GM21390 (cell line): Measurements from ENCODE around the gene MYL3.

Source experiments
- ATAC-seq: cut with Tn5 transposase; IDR thresholded peaks from one replicate; pipeline ENCODE4 v1.9.1; 2021; ENCODE audit not compliant: unreplicated experiment

MYL3 gene

DNA sequence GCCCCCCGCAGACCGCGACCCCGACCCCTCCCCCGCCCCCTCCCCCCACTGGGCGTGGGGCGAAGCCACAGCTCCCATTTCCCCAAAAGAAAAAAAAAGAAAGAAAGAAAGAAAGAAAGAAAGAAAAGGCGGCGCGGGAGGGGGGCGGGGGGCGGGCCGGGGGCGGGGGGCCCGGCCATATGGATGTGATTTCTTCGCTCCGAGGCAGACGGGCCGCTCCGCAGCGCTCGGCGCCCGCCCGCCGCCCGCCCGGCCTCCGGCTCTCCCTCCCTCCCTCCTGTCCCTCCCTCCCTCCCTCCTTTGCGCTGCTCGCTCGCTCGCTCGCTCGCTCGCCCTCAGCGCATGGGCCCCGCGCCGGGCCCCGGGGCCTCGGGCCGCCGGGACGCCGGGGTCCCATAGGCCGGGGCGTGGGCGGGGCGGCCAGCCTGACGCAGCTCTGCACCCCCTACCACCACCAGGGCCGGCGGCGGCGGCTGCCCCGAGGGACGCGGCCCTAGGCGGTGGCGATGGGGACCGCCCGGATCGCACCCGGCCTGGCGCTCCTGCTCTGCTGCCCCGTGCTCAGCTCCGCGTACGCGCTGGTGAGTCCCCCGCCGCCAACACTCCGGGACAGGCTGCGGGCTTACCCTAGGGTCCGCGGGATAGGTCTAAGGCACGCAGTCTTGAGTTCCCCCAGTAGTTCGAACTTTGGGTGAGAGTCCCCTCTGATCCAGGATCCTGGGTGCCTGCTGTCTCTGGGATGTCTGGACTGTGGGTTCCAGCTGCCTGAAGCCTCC is 20.0 kb upstream of the MYL3 start:
- ATAC-seq = no peak

DNA sequence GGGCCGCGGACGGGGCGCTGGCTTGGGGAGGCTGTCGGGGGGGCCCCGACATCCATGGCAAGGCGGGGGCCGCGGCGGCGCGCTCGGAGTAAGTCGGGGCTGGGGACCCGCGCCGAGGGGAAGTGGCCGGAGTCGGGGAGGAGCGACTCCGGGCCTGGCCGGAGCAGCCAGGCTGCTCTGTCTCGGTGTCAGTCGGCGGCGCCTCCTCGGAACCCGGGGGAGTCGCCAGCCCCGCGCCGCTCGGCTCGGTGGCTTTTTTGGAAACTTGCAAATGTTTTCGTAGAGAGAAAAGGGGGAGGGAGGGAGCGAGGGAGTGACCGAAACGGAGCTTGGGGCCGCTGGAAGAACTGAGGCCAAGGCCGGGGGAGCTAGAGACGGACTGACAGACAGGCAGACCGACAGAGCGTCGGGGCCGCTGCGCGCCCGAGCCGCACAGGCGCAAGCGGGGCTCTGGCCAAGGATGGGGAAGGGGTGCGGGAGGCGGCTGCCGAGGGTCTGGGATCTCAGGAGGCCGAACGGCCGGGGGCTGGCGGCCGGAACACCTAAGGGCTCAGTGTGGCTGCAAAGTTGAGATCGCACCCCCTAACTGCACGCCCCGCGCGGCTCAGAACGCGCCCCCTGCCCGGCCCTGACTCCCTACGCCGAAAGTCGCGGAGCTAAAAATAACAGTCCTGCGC is 19.3 kb upstream of the MYL3 start:
- ATAC-seq = no peak

DNA sequence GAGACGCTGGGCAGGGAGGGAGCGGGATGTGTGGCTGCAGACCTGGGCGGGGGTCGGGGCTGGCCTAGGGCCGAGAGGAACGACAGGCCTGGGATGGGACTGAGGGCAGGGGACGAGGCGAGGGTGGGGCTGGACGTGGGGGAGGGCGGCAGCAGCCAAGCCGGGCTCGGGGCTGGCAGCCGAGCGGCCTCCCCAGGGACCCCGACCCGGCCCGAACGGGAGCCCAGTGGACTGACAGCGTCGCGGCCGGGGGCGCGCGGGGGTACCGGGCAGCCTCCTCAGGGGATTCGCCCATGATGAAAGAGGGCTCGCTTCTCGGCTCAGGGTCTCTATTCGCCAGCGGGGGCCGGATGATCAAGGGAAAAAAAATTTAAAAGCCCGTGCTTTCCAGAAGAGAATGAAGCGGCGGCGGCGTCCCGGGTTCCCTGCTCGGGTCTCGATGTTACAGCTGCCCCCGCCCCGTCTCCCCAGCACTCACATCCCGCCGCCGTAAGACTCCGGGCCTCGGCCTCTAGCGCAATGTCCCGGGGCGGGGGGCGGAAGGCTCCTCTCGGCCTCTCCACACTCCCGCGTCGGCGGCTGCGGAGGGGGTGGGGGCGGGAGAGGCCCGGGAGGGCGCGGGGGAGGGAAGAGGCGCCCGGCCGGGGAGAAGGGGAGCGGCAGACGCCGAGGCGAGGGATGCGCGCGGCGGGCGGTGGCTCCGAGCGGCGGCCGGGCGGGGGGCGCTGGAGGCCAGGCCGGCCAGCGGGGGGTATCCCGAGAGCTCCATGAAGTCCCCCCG is 18.5 kb upstream of the MYL3 start:
- no peak for ATAC-seq

DNA sequence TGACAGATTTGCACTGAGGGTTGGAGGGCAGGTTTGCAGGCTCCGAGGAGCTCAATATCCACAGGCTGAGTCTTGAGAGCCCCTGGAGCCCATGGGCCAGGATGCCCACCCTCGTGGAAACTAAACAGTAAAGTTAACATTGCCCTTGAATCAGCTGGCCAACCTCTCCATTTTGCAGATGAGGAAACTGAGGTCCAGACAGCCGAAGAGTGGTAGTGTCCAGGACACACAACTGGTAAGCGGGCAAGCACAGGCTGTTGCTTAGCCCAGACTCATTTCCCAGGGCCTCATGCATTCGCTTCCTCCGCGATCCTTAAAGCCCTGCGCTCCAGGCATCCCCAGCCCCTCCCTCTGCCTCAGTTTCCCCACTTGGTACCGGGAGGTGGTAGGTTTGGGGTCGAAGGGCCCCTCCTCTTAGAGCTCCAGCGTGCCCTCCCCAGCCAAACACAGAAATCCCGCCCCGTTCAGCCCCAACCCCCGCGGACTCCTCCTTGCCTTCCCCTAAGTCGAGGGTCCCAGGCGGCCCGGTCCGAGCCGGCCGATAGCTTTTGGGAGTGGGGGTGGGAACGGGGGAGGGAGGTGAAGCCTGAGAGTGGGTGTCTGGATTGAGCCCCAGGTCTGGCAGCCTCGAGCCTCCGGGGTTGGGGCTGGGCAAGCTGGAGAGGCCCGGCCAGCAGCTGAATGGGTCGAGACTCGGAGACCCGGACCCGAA is 17.8 kb upstream of the MYL3 start:
- no peak for ATAC-seq

DNA sequence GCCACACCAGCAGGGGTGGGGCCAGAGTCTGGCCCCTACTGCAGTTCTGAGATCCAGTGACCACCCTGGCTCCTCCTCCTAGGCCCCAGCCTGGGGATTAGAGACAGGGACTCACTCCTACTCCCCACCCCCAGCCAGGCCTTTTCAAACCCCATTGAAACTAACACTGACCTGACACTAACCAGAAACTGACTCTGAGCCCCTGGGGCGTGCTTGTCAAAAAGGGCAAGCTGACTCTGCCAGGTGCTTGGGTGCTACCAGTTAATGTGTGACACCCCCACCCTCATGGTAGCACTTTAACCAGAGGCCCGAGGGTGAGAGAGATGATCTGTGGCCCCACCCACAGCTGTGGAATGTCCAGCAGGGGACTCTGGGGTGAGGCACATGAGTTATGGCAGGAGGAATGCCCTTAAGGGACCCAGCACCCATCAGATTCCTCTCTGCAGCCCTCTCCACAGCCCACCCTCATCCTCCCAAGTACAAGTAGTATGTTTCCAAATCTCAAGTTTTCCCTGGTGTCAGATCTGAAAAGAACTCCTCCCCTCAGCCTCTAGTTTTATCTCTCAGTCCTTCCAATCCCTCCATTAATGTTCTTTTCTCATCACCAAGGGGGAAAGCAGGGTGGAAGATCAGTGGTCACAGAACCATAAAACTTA is 15.7 kb upstream of the MYL3 start:
- no peak for ATAC-seq

DNA sequence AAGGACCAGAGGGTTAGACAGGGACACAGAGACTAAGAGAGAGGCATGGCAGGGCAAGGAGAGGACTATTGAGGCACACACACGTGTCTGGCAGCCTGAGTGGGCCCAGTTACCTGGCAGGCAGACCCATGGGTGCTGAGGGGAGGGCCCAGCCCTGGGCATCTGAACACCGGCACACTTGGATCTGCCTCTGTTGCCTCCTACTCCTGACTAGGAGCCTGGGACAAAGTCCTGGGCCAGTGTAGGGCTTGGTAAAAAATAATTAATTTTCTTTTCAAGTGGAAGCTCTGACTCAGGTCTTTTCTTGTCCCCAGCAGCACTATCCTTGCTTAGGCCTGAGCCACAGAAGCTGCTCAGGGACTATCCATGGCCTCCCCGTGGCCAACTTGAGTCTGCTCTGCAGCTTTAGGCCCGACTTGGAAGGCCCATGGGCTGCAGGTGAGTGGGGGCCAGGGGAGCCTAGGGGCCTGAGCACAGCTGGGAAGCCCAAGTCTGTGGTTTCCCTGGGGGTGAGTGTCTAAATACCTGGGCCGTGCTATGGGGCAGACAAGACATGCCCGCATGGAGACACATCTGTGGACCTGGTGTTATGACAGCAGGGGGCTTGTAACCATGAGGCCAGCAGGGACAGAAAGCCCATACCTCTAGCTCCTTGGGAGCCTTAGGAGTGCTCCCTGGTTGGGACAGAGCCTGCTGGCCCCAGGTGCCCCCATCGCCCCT is 14.3 kb upstream of the MYL3 start, which contains the start of gene PTH1R:
Gene PTH1R, plus strand, starts transcription at position 316 of the 720 bp plus-strand sequence. CDS start 5,839 bp downstream, outside the sequence.
- ATAC-seq = no peak

DNA sequence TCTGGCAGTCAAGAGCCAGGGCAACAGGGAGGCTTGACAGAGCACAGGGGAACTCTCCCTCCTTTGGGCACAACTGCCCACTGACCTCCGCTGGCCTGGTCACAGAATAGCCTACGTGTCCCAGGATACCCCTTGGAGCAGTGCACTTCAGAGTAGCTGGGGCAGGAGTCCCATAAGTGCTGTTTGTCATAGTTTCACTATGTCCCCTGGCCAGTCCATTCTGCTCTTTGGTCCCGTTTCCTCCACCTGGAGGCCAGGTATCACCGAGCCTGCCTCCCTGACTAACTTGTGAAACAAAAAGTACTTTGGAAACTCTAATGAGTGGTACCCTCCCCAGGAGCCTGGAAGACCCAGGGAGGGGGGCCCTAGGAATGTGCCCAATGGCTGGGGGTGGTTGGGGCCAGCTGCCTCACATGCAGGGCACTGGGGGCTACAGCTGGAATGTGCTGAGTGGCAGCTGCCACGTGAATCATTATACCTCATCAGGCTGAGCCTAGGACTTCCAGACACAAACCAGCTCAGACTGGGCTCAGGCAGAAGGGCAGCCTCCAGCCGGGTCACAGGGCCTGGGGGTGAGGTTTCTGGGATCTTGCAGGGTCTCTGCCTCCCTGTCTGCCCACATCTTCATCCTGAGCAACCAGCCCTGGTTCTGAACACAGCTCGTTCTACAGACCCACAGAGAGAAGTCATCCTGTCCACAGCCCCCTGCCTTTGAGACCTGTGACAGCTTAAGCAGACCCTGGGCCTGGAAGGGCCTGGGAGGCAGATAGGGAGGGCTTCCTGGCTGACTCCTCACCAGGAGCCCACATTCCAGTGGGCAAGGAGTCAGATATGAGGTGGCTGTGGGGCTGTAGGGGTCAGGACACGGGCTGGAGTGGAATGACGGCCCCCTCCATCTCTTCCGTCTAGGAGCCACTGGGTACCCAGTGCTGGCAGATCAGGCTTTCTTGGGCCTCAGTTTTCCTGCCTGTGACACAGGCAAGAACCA is 13.4 kb upstream of the MYL3 start:
- ATAC-seq = no peak

DNA sequence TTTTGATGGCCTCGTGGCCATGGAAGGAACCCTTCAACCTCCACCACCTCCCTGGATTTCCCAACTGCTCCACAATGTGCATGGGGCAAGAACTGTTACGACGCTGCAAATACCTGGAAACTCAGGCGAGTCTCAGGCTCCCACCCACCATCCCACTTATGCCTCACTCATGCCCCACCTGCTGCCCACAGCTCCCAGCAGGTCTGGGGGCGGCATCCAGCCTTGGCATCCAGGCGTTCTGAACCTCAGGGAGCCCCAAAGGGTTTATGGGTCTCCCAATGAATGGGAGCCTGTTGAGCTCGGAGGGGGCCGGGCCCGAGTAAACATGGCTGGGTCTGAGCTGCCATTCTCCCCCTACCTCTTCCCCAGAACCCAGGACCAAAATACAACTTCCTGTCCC is 12.3 kb upstream of the MYL3 start:
- no peak for ATAC-seq

DNA sequence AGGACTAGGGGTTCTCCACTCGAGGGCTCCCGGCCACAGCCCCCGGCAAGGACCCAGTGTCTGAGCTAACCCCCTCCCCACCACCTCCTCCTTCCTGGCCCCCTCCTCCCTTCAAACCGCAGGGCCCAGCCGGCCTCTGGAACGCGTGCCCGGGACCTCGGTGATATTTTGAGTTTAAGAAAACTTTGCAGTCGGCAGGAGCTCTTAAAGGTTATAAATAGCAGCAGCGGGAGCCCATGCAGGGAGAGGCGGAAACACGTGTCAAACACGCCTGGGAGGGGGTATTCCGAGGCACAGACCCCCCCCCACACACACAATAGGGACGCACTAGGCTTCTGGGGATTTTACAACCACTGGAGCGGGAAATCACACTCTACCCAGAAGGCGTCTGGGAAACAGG is 11.2 kb upstream of the MYL3 start:
- ATAC-seq = no peak

DNA sequence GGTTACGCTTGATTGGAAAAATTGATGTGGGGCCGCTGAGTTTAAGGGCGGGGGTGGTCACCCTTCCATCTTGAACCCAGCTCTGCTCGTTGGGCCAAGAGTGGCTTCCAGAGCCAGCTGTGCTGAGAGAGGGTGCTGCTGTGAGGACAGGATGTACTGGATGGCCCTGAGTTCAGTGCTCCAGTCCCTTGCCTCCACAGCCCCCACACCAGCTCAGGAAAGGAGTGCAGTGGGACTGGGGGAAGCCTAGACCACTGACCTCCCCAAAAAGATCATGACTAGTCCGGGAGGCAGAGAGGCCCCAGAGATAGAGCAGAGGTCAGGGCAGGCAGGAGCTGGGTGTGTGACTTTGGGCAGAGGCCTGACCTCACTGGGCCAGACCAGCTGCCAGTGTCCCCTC is 10.3 kb upstream of the MYL3 start:
- ATAC-seq = no peak

DNA sequence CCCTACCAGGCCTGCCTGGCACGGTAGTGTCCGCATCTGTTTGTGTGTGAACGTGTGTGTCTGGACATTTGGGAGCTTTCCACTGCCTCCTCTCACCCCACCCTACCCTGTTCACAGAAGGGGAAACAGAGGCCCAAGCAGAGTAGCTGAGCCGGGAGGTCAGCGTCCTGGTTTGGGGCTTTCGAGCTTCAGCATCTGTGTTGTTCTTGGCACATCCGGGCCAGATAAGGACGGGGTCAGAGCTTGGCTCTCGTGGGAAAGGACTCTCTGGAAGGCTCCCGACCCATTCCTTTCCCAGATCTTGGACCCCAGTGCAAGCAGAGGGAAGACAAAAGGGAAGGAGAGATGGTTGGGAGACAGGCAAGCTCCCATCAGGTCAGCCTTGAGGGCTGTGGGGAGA is 8.0 kb upstream of the MYL3 start:
- no peak for ATAC-seq

DNA sequence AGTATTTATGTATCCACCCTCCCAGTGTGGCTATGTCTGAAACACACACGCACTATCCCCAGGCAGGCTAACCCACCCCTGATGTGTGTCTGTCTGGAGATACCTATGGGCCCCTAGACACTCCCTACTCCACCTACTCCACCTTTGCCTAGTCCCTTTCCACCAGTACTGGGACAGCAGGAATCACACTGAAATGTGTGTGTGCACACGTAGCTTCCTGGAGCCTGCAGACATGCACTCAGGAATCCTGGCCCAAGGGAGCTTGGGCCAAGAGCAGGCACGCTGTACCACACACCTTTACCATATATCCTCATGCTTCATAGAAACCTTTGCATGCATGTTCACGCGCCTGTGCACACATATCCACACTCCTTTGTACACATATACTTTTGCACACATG is 7.4 kb upstream of the MYL3 start:
- ATAC-seq = no peak

DNA sequence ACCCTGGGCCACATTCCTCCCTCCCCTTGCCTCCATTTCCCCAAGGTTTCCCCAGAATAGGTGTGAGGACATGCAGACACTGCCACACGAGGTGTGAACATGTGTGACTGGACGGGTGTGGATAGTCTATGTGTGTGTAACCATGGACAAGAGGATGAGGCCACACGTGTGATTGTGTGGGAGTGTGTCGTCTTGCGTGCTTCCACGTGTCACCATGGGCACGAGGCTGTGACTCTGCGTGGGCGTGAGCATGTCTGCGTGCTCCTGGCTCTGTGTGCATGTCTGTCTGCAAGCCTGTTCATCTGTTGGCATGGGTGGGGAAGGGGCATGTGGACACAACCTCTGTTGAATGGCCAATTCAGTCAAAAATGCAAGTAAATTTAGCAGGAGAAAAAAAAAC is 6.2 kb upstream of the MYL3 start:
- ATAC-seq = no peak

DNA sequence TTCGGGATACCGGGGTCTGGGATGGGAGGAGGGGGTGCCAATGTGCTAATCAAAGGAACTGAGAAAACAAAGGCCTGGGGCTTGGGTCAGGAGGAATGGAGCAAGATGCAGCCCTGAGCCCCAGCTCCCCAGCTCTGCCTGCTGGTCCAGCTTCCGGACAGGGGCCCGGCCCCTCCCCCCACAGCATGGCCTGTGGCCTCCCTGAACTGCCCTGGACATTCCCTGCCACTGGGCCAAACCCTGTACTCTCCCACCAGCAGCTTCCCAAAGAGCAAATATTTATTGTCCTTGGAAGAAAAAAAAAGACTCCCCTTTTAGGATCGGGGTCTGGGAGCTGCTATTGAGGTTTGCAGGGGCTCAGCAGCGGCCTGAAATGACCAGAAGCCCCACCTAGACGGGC is 5.7 kb upstream of the MYL3 start:
- no peak for ATAC-seq

DNA sequence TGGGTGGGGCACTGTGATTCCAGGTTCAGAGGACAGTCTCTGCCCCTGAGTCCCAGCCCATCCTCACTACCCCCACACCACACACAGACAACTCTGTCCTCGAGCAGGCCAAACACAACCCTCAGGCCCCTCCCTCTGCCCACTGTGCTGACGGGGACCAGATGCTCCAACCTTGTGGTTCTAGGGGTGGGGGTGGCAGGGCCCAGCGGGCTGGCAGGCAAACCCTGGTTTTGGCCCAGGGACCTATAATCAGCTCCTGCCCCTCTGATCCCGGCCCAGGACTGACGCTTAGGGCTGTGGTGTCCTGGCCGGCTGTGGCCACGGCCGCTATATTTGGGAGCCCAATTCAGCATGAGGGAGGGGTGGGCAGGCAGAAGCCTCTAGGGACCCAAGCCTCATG is 5.0 kb upstream of the MYL3 start:
- no peak for ATAC-seq

DNA sequence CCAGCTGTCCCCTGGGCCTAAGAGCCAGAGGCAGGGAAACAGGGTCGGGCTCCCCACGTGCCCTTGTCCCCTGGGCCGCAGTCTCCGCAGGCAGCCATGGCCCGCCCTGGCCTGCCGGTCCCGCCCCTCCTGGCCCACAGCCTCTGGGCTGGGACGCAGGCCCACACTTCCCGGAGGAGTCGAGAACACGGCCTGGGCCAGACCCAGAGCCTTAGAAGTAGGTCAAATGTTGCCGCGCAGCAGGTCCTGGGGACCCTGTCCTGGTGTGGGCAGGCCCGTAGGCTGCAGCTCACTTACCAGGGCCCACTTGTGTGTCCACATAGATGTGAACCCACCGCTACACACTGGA is 4.3 kb upstream of the MYL3 start:
- ATAC-seq = no peak

DNA sequence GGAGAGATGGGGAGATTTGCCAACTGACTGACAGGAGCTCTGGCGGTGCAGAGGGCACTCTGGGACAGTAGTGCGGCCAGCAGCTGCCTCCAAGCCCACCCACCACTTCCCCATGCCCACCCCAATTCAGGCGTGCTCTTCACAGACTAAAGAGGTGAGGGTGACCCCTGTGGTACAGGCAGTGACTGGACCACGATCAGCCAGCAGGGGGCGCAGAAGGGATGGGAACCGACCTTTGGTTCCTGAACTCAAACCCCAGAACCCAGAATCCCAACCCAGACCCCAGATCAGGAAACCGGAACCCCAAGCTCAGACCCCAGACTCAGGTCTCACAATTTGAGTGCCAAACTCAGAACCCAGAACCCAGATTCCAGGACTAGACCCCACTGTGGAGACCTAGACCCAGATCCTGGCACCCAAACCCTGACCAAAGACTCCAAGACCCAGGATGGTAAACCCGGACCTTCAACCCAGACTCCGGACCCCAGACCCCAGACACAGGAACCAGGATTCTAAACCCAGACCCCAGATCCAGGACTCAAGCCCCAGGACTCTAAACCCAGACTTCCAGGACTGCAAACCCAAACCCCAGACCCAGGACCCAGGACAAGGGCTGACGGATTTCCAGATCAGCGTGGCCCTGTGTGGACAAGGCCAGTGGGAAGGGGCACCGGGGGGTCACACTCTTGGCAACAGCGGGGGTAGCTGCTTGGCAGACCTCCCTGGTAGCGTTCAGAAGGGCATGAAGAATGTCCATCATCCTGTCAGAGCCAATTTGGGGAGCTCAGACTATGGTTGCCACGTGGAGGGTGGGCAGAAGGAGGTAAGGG is 3.7 kb upstream of the MYL3 start:
- no peak for ATAC-seq

DNA sequence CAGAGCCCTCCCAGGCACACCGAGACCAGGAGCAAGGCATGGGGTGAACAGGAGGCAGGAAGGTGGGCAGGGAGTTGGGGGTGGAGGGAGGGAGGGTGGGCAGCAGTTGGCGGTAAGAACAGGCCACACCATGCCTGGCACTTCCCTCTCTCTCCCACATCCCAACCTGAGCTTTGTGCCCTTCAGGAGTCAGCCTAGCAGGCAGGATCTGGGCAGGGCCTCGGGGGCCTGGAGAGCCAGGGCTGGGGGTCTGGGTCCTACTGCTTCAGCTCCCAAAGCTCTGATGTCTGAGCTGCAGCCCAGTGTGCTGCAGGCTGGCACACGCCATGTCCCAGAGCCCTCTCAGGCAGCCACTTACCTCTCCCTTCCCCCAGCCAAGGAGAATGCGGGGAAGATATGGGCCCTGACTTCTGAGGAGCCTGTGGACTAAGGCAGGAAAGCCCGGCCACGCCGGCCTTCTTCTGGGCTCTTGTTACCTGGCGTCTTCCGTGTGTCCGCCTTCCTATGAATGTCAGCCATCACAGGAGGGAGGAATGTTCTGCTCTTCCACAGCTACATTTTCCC is 2.9 kb upstream of the MYL3 start:
- ATAC-seq = no peak
